Measurements from ENCODE around the gene CYTH3. TPM values are rescaled to one million over a fixed set of nuclear protein-coding genes. Genes with fewer than 3 reads are reported as not detected.

Gene CYTH3
- total RNA-seq, 4 donors from 2014 or later: 41.0 to 75.5 (median 56.7) TPM

DNA sequence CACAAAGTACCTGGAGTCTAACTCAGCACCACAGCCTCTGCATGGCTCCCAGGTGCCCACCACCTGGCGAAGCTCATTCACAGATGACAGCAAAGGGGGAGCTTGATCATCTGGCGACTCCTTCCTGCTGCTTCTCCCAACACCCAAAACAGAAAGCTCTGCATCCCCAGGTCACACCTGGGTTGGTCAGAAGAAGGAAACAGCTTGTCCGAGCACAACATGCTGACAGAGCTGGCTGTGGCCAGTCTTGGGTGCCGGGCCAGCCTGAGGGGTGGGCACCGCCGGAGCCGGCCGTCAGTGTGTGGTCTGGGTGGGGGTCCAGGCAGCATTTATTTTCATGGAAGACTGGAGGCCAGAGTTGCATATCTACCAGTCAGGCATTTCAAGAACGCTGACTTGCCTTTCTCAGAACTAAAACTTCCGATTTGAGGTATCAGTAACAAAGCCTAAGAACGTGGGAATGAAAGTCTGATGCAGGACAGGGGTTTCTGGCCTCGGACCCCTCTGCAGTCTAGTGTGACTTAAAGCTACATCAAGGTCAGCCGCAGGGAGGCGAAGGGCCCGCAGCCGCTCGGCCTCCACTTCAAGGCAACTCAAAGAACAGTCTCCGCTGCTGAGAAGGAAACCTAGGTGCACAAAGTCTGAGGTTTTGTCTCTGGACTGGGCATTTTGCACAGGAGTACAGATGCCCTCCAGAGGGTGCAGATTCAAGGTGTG lies 109.6 kb downstream of the CYTH3 start:
- Histone ChIP-seq H3K27me3 (no peaks in the 10 kb centered on the region), H3K4me1 (peaks cover 0 to 5% of the 10 kb centered on the region in 2 donors), H3K9me3 (no peaks in the 10 kb centered on the region), H3K36me3 (peaks cover 18 to 21% of the 10 kb centered on the region in 2 donors), H3K27ac (peak overlapping the region in 2 of 3 donors; percentile 51 to 55), H3K4me3 (replicated peaks in 1 of 3) (no peak overlapping the region)
- TF ChIP-seq, protein P1, sequence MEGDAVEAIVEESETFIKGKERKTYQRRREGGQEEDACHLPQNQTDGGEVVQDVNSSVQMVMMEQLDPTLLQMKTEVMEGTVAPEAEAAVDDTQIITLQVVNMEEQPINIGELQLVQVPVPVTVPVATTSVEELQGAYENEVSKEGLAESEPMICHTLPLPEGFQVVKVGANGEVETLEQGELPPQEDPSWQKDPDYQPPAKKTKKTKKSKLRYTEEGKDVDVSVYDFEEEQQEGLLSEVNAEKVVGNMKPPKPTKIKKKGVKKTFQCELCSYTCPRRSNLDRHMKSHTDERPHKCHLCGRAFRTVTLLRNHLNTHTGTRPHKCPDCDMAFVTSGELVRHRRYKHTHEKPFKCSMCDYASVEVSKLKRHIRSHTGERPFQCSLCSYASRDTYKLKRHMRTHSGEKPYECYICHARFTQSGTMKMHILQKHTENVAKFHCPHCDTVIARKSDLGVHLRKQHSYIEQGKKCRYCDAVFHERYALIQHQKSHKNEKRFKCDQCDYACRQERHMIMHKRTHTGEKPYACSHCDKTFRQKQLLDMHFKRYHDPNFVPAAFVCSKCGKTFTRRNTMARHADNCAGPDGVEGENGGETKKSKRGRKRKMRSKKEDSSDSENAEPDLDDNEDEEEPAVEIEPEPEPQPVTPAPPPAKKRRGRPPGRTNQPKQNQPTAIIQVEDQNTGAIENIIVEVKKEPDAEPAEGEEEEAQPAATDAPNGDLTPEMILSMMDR (IDR thresholded peaks at IDR 0.05): no peak
- no peak for TF ChIP-seq POLR2A (IDR thresholded peaks at IDR 0.05)
- no peak for DNase-seq
- WGBS, 2 donors: 87 to 93% methylated on average over 14 to 17 of the region's 18 CpGs
- intact Hi-C loops (cut with DNase I): no loop called here

DNA sequence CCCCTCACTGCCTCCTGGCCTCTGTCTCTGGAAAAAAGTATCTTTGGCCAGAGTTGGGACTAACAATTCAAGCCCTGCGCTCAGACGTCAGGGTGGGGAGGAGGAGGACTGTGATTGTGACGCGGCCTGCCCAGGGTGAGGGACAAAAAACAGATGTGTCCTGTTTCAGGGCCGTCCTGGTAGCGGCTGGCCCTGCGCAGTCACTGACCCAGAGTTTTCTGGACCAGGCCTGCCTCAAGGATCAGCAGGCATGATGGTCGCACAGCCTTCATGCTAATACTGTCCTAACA lies 110.1 kb downstream of the CYTH3 start:
- peak; percentile 27 to 35 for DNase-seq
- no peaks in the 10 kb centered on the region for H3K9me3 ChIP-seq
- H3K27me3 ChIP-seq: no peaks in the 10 kb centered on the region
- H3K36me3 ChIP-seq: peaks cover 21% of the 10 kb centered on the region in 2 donors
- no peak overlapping the region for H3K4me3 ChIP-seq (replicated peaks in 1 of 3)
- TF ChIP-seq, protein P1 (IDR thresholded peaks at IDR 0.05): no peak
- no peak for TF ChIP-seq POLR2A (IDR thresholded peaks at IDR 0.05)
- 72 to 78% methylated on average over 5 to 8 of the region's 8 CpGs for WGBS, 2 donors
- peak overlapping the region in 2 of 3 donors; percentile 51 to 55 for H3K27ac ChIP-seq
- peaks cover 0 to 5% of the 10 kb centered on the region in 2 donors for H3K4me1 ChIP-seq
- intact Hi-C loops (cut with DNase I): no loop called here

DNA sequence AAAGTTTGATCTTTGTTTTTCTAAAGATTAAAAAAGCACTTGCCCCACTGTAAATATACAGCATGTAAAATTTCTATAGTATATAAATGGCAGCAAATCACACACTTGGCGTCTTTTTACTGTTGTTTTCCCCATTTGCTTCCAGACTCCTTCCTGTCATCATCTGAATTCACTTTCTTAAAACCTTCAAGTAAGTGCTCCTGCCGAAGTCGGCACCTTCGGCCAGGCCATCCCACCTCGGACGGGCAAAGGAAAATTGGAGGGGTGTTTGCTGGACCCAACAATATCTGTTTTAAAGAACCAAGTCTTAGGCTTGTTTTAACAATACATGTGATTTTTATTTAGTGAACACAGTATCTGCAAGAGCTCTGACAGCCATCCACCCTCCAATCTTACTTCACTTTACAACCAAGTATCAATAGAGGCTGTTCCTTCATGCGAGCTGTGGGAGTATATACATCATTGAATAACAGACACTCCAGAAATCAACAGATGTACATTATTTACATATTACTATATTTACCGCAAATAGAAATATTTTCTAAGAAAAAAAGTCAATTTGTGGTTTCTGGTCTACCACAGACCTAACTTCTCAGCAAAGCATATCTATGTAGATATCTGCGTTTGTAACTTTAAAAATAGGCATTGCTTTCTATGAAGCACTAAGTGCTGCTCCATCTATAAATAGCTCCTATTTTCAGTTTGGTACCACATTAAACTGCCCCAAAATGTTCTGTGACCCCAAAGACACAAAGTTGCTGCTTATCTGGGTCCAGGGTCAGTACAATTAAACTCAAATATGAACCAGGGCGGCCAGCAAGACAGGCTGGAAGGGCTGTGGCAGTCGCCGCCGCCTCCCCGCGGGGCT lies 110.7 kb downstream of the CYTH3 start:
- Histone ChIP-seq H3K4me3 (replicated peaks in 1 of 3) (no peak overlapping the region), H3K27ac (peak overlapping the region in 2 of 3 donors; percentile 51 to 55)
- intact Hi-C loops (cut with DNase I): no loop called here

DNA sequence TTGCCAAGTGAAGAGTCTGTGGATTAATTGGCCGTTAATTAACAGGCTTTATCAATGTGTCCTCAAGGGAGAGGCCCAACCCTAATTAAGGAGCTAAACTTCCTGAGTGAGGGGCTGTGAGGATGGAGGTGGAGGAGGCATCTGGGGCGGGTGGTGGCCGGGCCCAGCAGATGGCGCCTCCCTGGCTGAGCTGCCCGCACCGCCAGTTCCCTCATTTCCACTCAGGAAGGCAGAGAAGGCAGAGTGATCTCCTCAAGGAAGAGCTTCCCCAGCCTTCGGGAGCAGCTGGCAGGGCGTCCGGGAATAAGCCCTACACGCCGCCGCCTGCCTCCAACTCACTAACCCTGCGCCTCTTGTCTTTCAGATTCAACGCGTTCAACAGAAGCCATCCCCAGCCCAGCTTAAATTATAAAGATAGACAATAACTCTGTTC lies 112.2 kb downstream of the CYTH3 start:
- Histone ChIP-seq H3K9me3 (no peaks in the 10 kb centered on the region), H3K36me3 (peaks cover 29 to 35% of the 10 kb centered on the region in 2 donors), H3K4me1 (peaks cover 0 to 5% of the 10 kb centered on the region in 2 donors), H3K27me3 (no peaks in the 10 kb centered on the region), H3K27ac (no peak overlapping the region), H3K4me3 (replicated peaks in 1 of 3) (no peak overlapping the region)
- no peak for TF ChIP-seq POLR2A (IDR thresholded peaks at IDR 0.05)
- TF ChIP-seq, protein P1 (IDR thresholded peaks at IDR 0.05): peak; percentile 24 to 73 (median 56)
- 42 to 65% methylated on average over 15 of the region's 15 CpGs for WGBS, 2 donors
- intact Hi-C loops (cut with DNase I): no loop called here
- peak; percentile 61 to 68 for DNase-seq

More for the DNA sequence above, 110.7 kb downstream of the CYTH3 start:
- TF ChIP-seq, protein P1 (IDR thresholded peaks at IDR 0.05): no peak
- TF ChIP-seq POLR2A (IDR thresholded peaks at IDR 0.05): no peak
- peaks cover 0 to 5% of the 10 kb centered on the region in 2 donors for H3K4me1 ChIP-seq
- peaks cover 26 to 27% of the 10 kb centered on the region in 2 donors for H3K36me3 ChIP-seq
- DNase-seq: no peak
- H3K27me3 ChIP-seq: no peaks in the 10 kb centered on the region
- 79 to 88% methylated on average over 15 of the region's 15 CpGs for WGBS, 2 donors
- no peaks in the 10 kb centered on the region for H3K9me3 ChIP-seq
